DMS 273 (cell line): ENCODE results near the gene ATF5.

Experiments used
- DNase-seq: peaks from one replicate; lab custom pipeline; 2025; ENCODE audit not compliant: unreplicated experiment; lab: John Stamatoyannopoulos, UW

Gene ATF5

GRCh38 chr19:49894011-49894664 is 34.9 kb upstream of the ATF5 start:
- no peak for DNase-seq

GRCh38 chr19:49894879-49895565 is 34.0 kb upstream of the ATF5 start:
- DNase-seq = no peak

DNA sequence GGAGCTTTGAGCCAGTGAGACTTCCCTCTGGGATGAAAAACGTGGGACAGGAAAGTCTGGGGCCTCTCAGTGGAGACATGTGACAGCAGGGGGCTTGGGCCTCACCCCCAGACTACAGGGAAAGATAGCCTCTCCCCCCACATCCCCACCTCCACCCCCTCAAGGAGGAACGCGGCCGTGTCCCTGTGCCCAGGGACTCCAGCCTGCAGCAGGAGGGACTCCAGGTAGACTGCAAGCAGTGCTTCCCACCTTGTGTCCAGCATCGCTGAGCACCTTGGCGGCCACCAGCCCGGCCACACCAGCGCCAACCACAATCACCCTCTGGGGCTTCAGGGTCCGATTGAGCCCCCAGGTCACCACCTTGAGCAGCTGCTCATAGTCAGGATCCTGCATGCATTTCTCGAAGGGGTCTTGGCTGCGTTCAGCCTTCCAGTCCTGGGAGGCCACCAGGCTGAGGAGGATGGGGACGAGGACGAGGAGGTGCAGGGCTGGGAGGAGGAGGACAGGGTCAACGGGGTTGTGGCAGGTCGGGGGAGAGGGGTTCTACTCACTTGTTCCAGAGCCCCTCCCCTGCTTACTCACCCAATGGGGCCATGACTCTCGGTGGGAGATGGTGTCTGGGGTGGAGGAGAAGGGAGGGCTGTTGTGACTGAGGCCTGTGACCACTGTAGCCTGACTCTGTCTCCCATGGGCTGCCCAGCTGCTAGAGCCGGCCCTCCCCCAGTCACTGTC is 33.3 kb upstream of the ATF5 start:
- no peak for DNase-seq

DNA sequence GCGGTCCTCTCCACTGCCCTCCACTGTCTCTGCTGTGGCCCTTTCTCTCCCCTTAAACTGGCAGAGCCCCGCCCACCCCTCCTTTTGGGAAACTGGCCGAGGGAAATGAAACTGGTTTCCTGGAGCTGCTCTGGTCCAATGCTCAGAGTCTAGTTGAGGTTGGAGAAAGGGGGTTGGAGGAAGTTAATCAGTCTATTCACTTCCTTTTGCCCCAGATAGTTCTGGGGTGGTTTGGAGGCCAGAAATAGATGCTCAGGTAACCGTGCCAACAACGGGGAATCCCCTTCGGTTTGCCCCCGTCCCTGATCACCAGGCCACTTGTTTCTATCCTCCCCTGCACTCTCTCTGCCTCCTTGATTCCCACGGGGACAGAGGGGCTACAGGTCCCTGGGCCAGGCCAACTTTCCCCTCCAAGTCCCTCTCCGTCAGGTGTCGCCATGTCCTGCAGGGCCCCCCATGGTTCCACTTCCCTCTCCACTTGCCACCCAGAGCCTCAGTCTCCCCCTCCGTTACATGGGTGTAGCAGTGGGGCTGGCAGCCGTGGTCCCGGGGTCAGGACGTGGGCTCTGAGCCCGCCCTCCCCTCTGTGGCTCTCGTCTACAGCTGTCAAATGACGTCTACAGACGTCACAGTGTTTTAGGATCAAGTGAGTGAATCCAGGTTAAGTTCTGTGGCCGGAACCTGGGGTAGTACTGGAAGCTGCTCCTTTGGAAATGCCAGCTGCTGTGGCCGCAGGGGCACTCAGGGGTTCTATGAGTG is 32.0 kb upstream of the ATF5 start, which contains the start of gene IL4I1:
TSS of gene IL4I1 (minus strand) at position 25 of the 759 bp plus-strand sequence. CDS start 727 bp downstream, outside the sequence.
- DNase-seq = no peak

DNA sequence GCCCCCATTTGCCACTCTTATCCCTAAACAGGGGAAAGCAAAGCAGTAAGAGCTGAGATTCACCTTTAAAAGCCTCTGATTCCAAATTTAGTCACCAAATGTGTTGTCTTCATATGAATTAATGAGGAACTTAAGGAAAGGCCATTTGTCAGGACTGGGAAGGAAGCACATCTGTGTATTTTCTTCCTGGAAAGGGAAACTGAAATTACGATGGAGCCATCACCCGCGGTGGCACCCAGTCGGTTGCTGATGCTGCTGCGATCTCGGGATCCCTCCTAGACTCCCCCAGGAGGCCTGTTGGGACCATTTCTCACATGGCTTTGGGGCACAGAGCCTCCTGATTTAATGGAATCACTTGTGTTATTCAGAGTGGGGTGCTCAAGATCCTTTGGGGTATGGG is 24.9 kb upstream of the ATF5 start:
- DNase-seq = no peak

DNA sequence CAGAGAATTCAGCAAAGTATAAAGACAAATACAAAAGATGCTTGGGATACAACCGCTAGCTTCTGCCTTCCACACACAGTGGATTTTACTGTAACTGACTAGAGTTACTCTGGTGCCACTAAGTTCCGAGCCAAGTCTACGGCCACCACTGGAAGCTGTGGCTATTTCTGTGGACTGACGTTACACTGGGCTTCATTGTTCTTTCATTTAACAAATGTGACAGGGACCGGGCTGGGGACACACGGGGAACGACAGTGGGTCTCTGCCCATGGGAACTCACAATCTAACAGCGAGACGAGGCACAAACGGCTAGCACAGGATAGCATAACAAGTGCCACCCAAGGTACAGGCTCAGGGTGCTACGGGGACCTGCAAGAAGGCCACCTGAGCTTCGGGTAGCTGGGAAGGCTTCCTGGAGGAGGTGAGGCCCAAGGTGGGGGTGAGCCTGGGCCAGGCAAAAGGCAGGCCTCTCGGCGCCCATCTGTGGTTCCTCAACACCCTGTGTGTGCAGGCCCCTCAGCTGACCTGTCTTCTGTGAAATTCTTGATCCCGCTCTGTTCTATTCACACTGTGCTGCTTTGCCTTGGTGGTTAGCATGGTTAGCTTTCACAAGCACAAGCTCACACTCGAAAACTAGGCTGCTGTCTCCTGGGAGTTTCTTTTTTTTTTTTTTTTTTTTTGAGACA is 22.0 kb upstream of the ATF5 start:
- no peak for DNase-seq

DNA sequence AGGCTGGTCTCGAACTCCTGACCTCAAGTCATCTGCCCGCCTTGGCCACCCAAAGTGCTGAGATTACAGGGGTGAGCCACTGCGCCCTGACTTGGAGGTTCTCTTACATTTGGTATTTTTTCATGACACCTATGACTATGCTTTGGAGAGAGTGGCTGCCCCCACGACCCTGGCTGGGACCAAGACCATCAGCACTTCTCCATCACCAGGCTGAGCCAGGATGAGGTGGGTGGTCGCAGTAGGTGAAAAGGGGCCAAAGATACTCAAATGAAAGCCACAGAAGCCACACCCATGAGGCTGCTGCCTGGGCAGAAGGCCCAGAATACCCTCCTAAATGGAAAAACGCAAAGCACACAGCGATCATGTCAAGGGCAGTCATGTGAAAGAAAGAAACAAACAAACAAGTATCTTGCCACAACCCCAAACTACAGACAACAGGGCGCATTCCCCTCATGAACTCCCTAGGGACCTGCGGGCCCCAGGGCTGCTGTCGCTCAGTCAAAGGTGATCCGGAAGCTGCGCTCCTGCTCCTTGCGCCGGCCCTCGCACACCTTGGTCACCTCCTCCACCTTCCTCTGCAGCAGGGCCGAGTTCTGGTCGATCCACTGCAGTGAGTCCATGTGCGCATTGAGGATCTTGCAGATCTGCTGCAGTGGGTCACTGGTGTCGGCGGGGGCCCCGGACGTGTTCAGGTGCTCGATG is 21.1 kb upstream of the ATF5 start:
- DNase-seq = no peak

DNA sequence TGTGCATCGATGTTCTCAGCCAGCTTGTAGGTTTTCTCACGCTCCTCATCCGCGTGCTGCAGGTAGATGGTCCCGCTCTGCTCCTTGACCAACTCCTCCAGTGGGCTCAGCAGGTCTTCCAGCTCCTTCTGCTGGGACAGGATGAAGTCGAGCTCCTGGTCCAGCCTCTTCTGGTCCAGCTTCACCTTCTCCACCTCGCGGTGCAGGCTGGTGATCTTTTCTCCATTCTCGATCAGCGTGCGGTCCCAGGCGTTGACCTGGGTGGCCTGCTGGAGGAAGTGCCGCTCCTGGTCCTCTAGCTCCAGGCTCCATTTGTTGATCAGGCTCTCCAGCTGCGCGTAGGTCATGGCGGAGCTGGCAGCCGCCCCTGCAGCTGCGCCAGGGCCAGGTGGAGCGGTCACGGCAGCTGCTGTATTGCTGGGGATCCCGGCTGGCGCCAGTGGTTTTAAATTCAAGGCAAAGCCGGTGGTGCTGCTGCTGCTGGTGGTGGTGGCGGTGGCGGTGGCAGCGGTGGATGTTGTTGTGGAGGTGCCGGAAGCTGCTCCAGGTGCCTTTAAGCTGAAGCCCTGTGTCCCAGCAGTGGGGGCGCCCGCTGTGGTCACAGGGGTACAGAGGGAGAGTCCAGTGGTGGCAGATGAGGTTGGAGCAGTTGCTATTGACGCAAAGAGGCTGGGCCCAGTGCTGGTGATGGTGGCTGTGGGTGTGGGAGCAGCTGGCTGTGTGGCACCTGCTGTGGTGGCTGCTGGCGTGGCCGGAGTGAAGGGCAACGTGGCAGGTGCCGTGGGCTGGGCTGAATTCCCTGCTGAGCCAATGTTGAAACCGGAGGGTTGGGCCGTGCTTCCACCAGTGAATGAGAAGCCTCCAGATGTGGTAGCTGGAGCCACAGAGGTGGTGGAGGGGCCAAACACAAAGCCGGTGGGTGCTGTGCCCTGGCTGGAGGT is 20.3 kb upstream of the ATF5 start:
- DNase-seq = no peak

DNA sequence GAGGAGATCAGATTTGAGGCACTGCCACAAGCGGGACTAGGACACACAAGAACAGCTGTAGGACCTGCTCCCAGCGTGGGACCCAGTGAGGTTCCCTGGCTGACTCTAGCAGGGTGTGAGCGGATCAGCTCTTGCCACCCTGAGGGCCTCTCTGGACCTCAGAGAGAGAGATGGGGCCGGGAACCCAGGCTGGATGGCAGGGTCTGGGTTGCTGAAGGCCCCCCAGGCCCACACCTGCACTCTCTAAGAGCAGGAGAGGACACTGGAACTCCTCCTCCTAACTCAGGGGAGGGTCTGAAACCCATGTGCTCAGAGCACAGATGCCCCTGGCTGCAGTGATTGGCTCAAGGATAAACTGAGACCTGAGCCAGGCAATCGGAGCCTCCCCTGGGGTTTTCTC is 18.8 kb upstream of the ATF5 start:
- no peak for DNase-seq

GRCh38 chr19:49911381-49912145 is 17.4 kb upstream of the ATF5 start:
- DNase-seq = no peak

GRCh38 chr19:49912965-49913685 is 15.9 kb upstream of the ATF5 start:
- DNase-seq = no peak

- no peak for DNase-seq
Observed at GRCh38 chr19:49913720-49914119, 15.3 kb upstream of the ATF5 start.

DNA sequence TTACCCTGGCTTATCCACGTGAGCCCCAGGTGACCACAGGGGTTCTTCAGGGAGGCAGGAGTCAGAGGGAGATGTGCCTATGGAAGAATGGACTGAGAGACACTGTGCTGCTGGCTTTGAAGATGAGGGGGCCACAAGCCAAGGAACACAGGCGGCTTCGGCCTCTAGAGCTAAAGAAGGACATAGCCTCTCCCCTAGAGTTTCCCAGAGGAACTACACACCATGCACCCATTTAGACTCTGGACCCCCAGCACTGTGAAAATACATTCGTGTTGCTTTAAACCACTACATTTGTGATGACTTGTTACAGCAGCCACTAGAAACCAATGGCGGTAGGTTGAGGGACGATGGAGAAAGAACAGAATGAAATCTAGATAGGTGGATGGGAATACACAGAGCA is 13.7 kb upstream of the ATF5 start:
- no peak for DNase-seq

GRCh38 chr19:49916839-49917733 is 11.9 kb upstream of the ATF5 start:
- peak; percentile 28 for DNase-seq

DNA sequence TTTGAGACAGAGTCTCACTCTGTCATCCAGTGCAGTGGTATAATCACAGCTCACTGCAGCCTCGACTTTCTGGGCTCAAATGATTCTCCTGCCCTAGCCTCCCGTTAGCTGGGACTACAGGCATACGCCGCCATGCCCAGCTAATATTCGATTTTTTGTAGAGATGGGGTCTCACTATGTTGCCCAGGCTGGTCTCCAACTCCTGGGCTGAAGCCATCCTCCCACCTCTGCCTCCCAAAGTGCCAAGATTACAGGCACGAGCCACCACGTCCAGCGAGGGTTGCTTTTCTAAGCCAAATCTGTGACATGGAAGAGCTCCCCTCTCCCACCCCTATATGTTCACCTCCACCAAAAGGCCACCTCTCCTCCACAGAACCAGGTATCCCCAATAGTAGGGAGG is 10.9 kb upstream of the ATF5 start:
- no peak for DNase-seq

- DNase-seq = no peak
Observed at GRCh38 chr19:49920624-49921363, 8.2 kb upstream of the ATF5 start.
